Testis (tissue), 3 donors: Measurements from ENCODE around the gene FYB1. TPM values are rescaled to one million over a fixed set of nuclear protein-coding genes. Genes with fewer than 3 reads are reported as not detected.

ENCODE experiments used
- DNase-seq: peaks from one replicate; pipeline ENCODE4 v3.0.0-alpha.2; 2019
- H3K27ac ChIP-seq, 2 donors: fragments of 200-600 bp; sonication (generic); one replicate each; pipeline ENCODE4 v1.5.1; 2019
- H3K27me3 ChIP-seq: fragments of 200-600 bp; sonication (generic); one replicate; pipeline ENCODE4 v1.5.1; 2019
- H3K36me3 ChIP-seq: fragments of 200-600 bp; sonication (generic); one replicate; pipeline ENCODE4 v1.5.1; 2017; ENCODE audit warnings: low read depth; ENCODE audit errors: missing control alignments
- H3K4me1 ChIP-seq: fragments of 200-600 bp; sonication (generic); one replicate; pipeline ENCODE4 v1.5.1; 2019
- H3K4me3 ChIP-seq, 2 donors: fragments of 200-600 bp; sonication (generic); one replicate each; pipeline ENCODE4 v1.5.1; 2017 to 2019
- H3K9me3 ChIP-seq: fragments of 200-600 bp; sonication (generic); one replicate; pipeline ENCODE4 v1.5.1; 2017
- POLR2A ChIP-seq: fragments of 450-650 bp; IDR thresholded peaks from one replicate; pipeline ENCODE4 v1.6.1; 2017; ENCODE audit warnings: antibody characterized with exemption, mild to moderate bottlenecking, moderate library complexity
- WGBS, 2 donors: methylation state at CpG; one replicate each; pipeline ENCODE4 v1.1.5; 2018; 5-methylcytosine and 5-hydroxymethylcytosine counted together
- intact Hi-C: fragments of 100-400 bp; cut with DNase I; formaldehyde crosslinking; loops from one replicate; pipeline ENCODE4 v1.15.1; 2023; ENCODE audit warnings: low total_unique reads
- polyA plus RNA-seq: library from polyadenylated mRNA; stranded (reverse); fragments of 350-450 nt; fragmentation: Illumina TruSeq; extraction: RNeasy Lipid Tissue Mini Kit (QIAGEN cat#74804); gene quantifications from one replicate; pipeline ENCODE4 v1.2.3, GENCODE V29; 2014; ENCODE audit warnings: low read depth, low replicate concordance; ENCODE audit not compliant: insufficient read depth
- total RNA-seq, 2 donors: library from RNA; depleted of rRNA; stranded (reverse); fragments of >200 nt; gene quantifications; one replicate each; pipeline ENCODE4 v1.2.3, GENCODE V29; 2016
- TF ChIP-seq, protein P1 (sequence below), 3 experiments: fragments of 450-650 bp in 2 of 3; fragments of 200-600 bp in 1 of 3; sonication (generic) in 1 of 3; IDR thresholded peaks; one replicate each; pipeline ENCODE4 v1.5.1; 2016 to 2019; ENCODE audit warnings: antibody characterized with exemption in 3 of 3, mild to moderate bottlenecking in 2 of 3, moderate library complexity in 1 of 3

Gene FYB1
- total and polyA plus RNA-seq, 3 donors from 2014 or later = 2.5 to 8.6 (median 6.0) TPM

DNA sequence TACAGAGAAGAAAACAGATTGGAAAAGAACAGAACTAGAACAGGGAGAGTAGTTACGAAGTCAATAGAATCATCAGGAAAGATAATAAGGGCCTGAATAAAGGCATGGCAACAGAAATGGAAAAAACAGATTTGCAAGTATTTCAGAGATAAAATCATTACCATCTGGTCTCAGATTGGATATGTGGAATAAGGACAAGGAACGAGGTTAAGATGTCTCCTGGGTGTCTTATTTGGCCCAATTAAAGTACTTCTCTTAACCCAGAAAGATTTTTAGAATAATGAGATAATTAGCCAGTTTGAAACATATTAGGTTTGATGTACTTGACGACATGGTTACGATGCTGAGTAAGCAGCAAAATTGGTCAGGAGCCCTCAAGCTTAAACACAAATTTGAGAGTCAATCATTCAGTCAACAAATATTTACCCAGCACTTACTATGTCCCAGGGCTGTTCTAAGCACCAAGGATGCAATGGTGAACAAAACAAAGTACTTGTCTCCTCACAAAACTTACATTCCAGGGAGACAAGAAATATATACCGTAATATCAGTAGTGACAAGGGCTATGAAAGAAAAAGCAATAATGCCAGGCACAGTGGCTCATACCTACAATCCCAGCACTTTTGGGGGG, 163.5 kb downstream of the FYB1 start:
- intact Hi-C loops = no loop called here
- Histone ChIP-seq H3K27ac (peak overlapping the region in 1 of 2 donors; percentile 22), H3K9me3 (no peaks in the 10 kb centered on the region), H3K4me1 (no peaks in the 10 kb centered on the region), H3K27me3 (no peaks in the 10 kb centered on the region), H3K4me3 (no peak overlapping the region), H3K36me3 (no peaks in the 10 kb centered on the region)
- DNase-seq = no peak
- TF ChIP-seq, protein P1, sequence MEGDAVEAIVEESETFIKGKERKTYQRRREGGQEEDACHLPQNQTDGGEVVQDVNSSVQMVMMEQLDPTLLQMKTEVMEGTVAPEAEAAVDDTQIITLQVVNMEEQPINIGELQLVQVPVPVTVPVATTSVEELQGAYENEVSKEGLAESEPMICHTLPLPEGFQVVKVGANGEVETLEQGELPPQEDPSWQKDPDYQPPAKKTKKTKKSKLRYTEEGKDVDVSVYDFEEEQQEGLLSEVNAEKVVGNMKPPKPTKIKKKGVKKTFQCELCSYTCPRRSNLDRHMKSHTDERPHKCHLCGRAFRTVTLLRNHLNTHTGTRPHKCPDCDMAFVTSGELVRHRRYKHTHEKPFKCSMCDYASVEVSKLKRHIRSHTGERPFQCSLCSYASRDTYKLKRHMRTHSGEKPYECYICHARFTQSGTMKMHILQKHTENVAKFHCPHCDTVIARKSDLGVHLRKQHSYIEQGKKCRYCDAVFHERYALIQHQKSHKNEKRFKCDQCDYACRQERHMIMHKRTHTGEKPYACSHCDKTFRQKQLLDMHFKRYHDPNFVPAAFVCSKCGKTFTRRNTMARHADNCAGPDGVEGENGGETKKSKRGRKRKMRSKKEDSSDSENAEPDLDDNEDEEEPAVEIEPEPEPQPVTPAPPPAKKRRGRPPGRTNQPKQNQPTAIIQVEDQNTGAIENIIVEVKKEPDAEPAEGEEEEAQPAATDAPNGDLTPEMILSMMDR (IDR thresholded peaks at IDR 0.05) = no peak
- no peak for TF ChIP-seq POLR2A
- WGBS, 2 donors = 68 to 73% methylated on average over 5 of the region's 5 CpGs

Other genes with a start within 250 kb of the FYB1 start
- gene RICTOR, start 145.2 kb downstream of the FYB1 start, total RNA-seq = 10 to 100 TPM; 57.7 to 61.8 TPM
- 14.4 TPM for gene RICTOR, start 145.2 kb downstream of the FYB1 start, polyA plus RNA-seq
- gene C9, start 144.9 kb upstream of the FYB1 start, total RNA-seq = under 1 TPM; 0.16 to 0.74 TPM
- gene C9, start 144.9 kb upstream of the FYB1 start, polyA plus RNA-seq = 0.95 TPM
- 10 to 100 TPM; 12.9 to 56.2 TPM for gene DAB2, start 205.4 kb upstream of the FYB1 start, total RNA-seq
- gene DAB2, start 205.4 kb upstream of the FYB1 start, polyA plus RNA-seq = 29.7 TPM